ENCODE measurements around the gene BSDC1.

GRCh38 chr1:32327204-32327603, 67.0 kb downstream of the BSDC1 start:
- TF ChIP-seq, protein P1, sequence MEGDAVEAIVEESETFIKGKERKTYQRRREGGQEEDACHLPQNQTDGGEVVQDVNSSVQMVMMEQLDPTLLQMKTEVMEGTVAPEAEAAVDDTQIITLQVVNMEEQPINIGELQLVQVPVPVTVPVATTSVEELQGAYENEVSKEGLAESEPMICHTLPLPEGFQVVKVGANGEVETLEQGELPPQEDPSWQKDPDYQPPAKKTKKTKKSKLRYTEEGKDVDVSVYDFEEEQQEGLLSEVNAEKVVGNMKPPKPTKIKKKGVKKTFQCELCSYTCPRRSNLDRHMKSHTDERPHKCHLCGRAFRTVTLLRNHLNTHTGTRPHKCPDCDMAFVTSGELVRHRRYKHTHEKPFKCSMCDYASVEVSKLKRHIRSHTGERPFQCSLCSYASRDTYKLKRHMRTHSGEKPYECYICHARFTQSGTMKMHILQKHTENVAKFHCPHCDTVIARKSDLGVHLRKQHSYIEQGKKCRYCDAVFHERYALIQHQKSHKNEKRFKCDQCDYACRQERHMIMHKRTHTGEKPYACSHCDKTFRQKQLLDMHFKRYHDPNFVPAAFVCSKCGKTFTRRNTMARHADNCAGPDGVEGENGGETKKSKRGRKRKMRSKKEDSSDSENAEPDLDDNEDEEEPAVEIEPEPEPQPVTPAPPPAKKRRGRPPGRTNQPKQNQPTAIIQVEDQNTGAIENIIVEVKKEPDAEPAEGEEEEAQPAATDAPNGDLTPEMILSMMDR (IDR thresholded peaks at IDR 0.05; ENCODE audit: borderline replicate concordance, extremely low read depth, low read length, poor library complexity, severe bottlenecking) = no peak
- TF ChIP-seq EZH2 (IDR thresholded peaks at IDR 0.05; ENCODE audit: borderline replicate concordance, low read depth, low read length, severe bottlenecking) = no peak

Measured in DND-41 (cell line).